ACC112 (cell line): ENCODE results near the gene CPSF4L.

Experiments used
- H2AFZ ChIP-seq: fragments of 200-600 bp; sonication (generic); one replicate; pipeline ENCODE4 v1.6.0; 2017; ENCODE audit warnings: antibody characterized with exemption, low read length; ENCODE audit not compliant: unreplicated experiment
- H3K27ac ChIP-seq: fragments of 200-600 bp; sonication (generic); 2 replicates; pipeline ENCODE4 v1.5.1; 2014; ENCODE audit warnings: low read depth, mild to moderate bottlenecking, antibody characterized with exemption, low read length, moderate library complexity
- H3K27me3 ChIP-seq: fragments of 200-600 bp; sonication (generic); 2 replicates; pipeline ENCODE4 v1.6.1; 2014; ENCODE audit warnings: mild to moderate bottlenecking, antibody characterized with exemption, low read length, moderate library complexity, mixed read lengths; ENCODE audit not compliant: insufficient read depth
- H3K36me3 ChIP-seq: fragments of 200-600 bp; sonication (generic); 2 replicates; pipeline ENCODE4 v1.6.1; 2016; ENCODE audit warnings: mild to moderate bottlenecking, antibody characterized with exemption, low read length, moderate library complexity, mixed read lengths; ENCODE audit not compliant: insufficient read depth
- H3K4me1 ChIP-seq: fragments of 200-600 bp; sonication (generic); one replicate; pipeline ENCODE4 v1.6.1; 2016; ENCODE audit warnings: low read length, mixed read lengths; ENCODE audit not compliant: insufficient read depth, unreplicated experiment, control insufficient read depth
- H3K4me3 ChIP-seq: fragments of 200-600 bp; sonication (generic); 2 replicates; pipeline ENCODE4 v1.5.1; 2014; ENCODE audit warnings: mild to moderate bottlenecking, low read depth, low read length
- H3K79me2 ChIP-seq: fragments of 200-600 bp; sonication (generic); one replicate; pipeline ENCODE4 v1.6.0; 2016; ENCODE audit warnings: low read length; ENCODE audit not compliant: control insufficient read depth, unreplicated experiment, insufficient read depth

CPSF4L gene

GRCh38 chr17:73201215-73202069, 60.2 kb downstream of the CPSF4L start:
- H3K79me2 ChIP-seq, result peaks cover 3% of the 10 kb centered on the region
- H3K27ac ChIP-seq, result no peak overlapping the region
- H3K4me3 ChIP-seq, result no peak overlapping the region
- H3K4me1 ChIP-seq, result peaks cover 11% of the 10 kb centered on the region
- H3K27me3 ChIP-seq, result no peaks in the 10 kb centered on the region
- H3K36me3 ChIP-seq, result peaks cover 74% of the 10 kb centered on the region
- no peak overlapping the region for H2AFZ ChIP-seq

GRCh38 chr17:73200476-73200875, 61.2 kb downstream of the CPSF4L start:
- Histone ChIP-seq H2AFZ (no peak overlapping the region), H3K4me3 (no peak overlapping the region), H3K27me3 (no peaks in the 10 kb centered on the region), H3K4me1 (peaks cover 11% of the 10 kb centered on the region), H3K79me2 (peaks cover 6% of the 10 kb centered on the region), H3K27ac (no peak overlapping the region), H3K36me3 (peaks cover 64% of the 10 kb centered on the region)

- H3K27ac ChIP-seq, result no peak overlapping the region
- peaks cover 7% of the 10 kb centered on the region for H3K79me2 ChIP-seq
- H2AFZ ChIP-seq, result no peak overlapping the region
- peaks cover 15% of the 10 kb centered on the region for H3K4me1 ChIP-seq
- no peaks in the 10 kb centered on the region for H3K27me3 ChIP-seq
- H3K36me3 ChIP-seq, result peaks cover 61% of the 10 kb centered on the region
- H3K4me3 ChIP-seq, result no peak overlapping the region
Observed at GRCh38 chr17:73199751-73200317, 61.8 kb downstream of the CPSF4L start.

- H3K4me1 ChIP-seq, result peaks cover 19% of the 10 kb centered on the region
- H3K27me3 ChIP-seq, result no peaks in the 10 kb centered on the region
- H2AFZ ChIP-seq, result no peak overlapping the region
- H3K4me3 ChIP-seq, result no peak overlapping the region
- H3K79me2 ChIP-seq, result peaks cover 11% of the 10 kb centered on the region
- no peak overlapping the region for H3K27ac ChIP-seq
- H3K36me3 ChIP-seq, result peaks cover 61% of the 10 kb centered on the region
Observed at GRCh38 chr17:73198930-73199260, 62.8 kb downstream of the CPSF4L start.
